Adrenal gland (tissue), 12 donors: ENCODE measurements around the gene RYR1. TPM values are rescaled to one million over a fixed set of nuclear protein-coding genes. Genes with fewer than 3 reads are reported as not detected.

Experiments
- DNase-seq, 7 donors: peaks; one replicate each; pipeline ENCODE4 v3.0.0-alpha.2; 2019 to 2020
- H3K27ac ChIP-seq, 5 donors: fragments of 200-600 bp; sonication (generic) in 4 of 5; 1 replicate in 3 of 5; 2 replicates in 2 of 5; pipeline versions ENCODE4 v1.5.1 to v1.8.0; 2016 to 2020; ENCODE audit warnings: mild to moderate bottlenecking in 1 of 5
- H3K27me3 ChIP-seq: fragments of 200-600 bp; 2 replicates; pipeline ENCODE4 v1.8.0; 2021
- H3K36me3 ChIP-seq, 2 donors: fragments of 200-600 bp; replicated peaks in 1 of 2; 1 replicate in 1 of 2; 2 replicates in 1 of 2; pipeline versions ENCODE4 v1.5.1 to v1.8.0; 2018 to 2022
- H3K4me1 ChIP-seq, 2 donors: fragments of 200-600 bp; replicated peaks in 1 of 2; 1 replicate in 1 of 2; 2 replicates in 1 of 2; pipeline versions ENCODE4 v1.5.1 to v1.8.0; 2018 to 2021
- H3K4me3 ChIP-seq, 4 donors: fragments of 200-600 bp; sonication (generic) in 3 of 4; one replicate each; pipeline ENCODE4 v1.5.1; 2016 to 2018
- H3K9me3 ChIP-seq, 3 donors: fragments of 200-600 bp; sonication (generic) in 1 of 3; replicated peaks in 1 of 3; 1 replicate in 2 of 3; 2 replicates in 1 of 3; pipeline versions ENCODE4 v1.5.1 to v1.8.0; 2016 to 2021
- CTCF ChIP-seq, 6 experiments: fragments of 450-650 bp in 4 of 6; fragments of 200-600 bp in 2 of 6; sonication (generic) in 1 of 6; IDR thresholded peaks; 1 replicate in 5 of 6; 2 replicates in 1 of 6; pipeline versions ENCODE4 v1.5.1 to v1.8.0; 2016 to 2021; ENCODE audit warnings: antibody characterized with exemption in 6 of 6, mild to moderate bottlenecking in 2 of 6, moderate library complexity in 1 of 6
- POLR2A ChIP-seq, 2 donors: fragments of 450-650 bp; IDR thresholded peaks; one replicate each; pipeline ENCODE4 v1.6.1; 2017; ENCODE audit warnings: antibody characterized with exemption in 2 of 2, mild to moderate bottlenecking in 2 of 2, moderate library complexity in 1 of 2
- whole genome bisulfite sequencing, 4 donors: extraction: QIAGEN DNeasy Blood & Tissue Kit in 2 of 4; methylation state at CpG; one replicate each; pipeline versions ENCODE4 v1.1.5 to v1.1.7; 2013 to 2017; 5-methylcytosine and 5-hydroxymethylcytosine counted together
- intact Hi-C, 2 donors: fragments of 100-400 bp; cut with DNase I; formaldehyde crosslinking; loops; one replicate each; pipeline versions ENCODE4 v1.14.1 to v1.15.0; 2022 to 2023
- polyA plus RNA-seq, 3 donors: library from polyadenylated mRNA; stranded (reverse); fragments of 200-250 nt in 2 of 3; fragments of 350-450 nt in 1 of 3; fragmentation: Illumina TruSeq in 1 of 3; extraction: RNeasy Lipid Tissue Mini Kit (QIAGEN cat#74804) in 1 of 3; gene quantifications; one replicate each; pipeline ENCODE4 v1.2.3, GENCODE V29; 2013 to 2014
- total RNA-seq, 9 donors: library from RNA; depleted of rRNA in 4 of 9; stranded (reverse); fragments of >200 nt in 4 of 9; fragments of 120-200 nt in 1 of 9; fragmentation: NEBNext Ultra II Directional in 1 of 9; extraction: Animal tissue kit (Norgen Biotek cat#: 25700) in 1 of 9; gene quantifications; one replicate each; pipeline versions ENCODE4 v1.1.0 to v1.2.4, GENCODE V29; 2013 to 2023
- donor health status: healthy with polysubstance abuse.
- donor health status: Bipolar disorder and iron deficiency.
- donor health status: DM: yes; HTN: yes; CAD: no.
- donor health status: DM: no; HTN: no; CAD: no.
- donor health status: DM: no; HTN: no; CAD: no.
- donor health status: DM: yes; HTN: yes; CAD: no.

Gene RYR1
- total and polyA plus RNA-seq, 12 donors: 0.90 to 10.0 (median 3.2) TPM

DNA sequence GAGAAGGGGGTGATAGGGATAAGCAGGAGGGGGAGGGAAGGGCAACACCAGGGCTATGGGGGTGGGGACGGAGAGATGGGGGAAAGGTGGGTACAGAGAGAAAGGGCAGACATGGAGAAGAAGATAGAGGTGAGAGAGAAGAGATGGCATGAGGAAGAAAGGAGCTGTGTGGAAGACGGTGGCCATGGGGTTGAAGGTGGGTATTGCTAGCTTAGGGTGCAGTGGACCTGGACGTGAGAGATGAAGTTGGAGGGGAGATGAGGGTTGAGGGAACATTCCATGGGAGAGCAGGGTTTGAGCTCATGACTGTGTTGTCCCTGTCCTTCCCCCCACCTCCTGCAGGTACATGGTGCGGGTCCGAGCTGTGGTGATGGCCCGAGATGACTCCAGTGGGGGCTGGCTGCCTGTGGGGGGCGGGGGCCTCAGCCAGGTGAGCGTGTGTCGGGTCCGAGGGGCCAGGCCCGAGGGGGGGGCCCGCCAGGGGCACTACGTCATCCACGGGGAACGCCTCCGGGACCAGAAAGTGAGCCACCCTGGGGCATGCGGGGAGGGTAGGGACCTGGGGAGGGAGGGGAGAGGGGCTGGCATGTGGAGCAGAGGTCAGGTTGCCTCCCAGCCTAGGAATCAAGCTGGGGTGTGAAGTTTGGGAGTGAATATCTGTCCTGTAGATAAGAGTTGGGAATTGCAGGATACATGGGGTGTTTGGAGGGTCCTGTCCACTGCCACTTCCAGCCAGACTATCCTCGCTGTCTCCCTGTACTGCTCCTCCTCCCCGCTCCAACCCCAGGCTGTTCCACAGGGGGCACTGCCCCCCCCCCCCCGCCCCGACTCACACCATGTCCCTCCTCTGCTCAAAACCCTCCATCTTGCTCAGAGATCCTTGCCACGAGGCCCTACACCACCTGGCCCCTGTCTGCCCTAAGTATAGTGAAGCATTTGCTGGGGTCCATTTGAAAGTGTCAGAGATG is 43.2 kb upstream of the RYR1 start:
- peaks cover 14 to 29% of the 10 kb centered on the region in 2 donors for H3K4me1 ChIP-seq
- H3K9me3 ChIP-seq: no peaks in the 10 kb centered on the region
- peaks cover 8% of the 10 kb centered on the region for H3K27me3 ChIP-seq
- intact Hi-C loops: no loop called here
- WGBS, 4 donors: 41 to 57% (median 49%) methylated on average over 10 to 22 of the region's 22 CpGs
- no peak overlapping the region for H3K4me3 ChIP-seq
- peak overlapping the region in 1 of 5 donors; percentile 68 for H3K27ac ChIP-seq
- DNase-seq: no peak
- no peaks in the 10 kb centered on the region for H3K36me3 ChIP-seq
- no peak for TF ChIP-seq CTCF (IDR thresholded peaks at IDR 0.05)
- TF ChIP-seq POLR2A (IDR thresholded peaks at IDR 0.05): no peak

DNA sequence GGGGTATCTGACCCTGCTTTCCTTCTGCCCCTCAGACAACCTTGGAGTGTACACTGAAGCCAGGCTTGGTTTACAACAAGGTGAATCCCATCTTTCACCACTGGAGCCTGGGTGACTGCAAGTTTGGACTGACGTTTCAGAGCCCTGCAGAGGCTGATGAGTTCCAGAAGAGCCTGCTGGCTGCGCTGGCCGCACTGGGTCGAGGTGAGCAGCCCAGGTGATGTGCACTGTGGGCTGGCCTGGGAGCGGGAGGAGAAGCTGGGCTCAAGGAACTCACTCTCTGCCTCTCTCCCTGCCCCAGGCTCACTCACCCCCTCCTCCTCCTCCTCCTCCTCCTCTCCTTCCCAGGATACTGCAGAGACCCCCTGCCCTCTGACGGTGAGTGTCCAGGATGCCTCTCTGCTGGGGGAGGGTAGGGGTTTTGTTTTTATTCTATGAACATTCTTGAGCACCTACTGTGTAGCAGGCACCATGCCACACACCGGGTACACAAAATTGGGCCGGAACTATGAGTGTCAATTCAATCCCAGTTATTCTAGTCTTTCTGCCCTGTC is 41.5 kb upstream of the RYR1 start:
- no peaks in the 10 kb centered on the region for H3K36me3 ChIP-seq
- TF ChIP-seq POLR2A (IDR thresholded peaks at IDR 0.05): no peak
- no peak for TF ChIP-seq CTCF (IDR thresholded peaks at IDR 0.05)
- intact Hi-C loops: no loop called here
- no peaks in the 10 kb centered on the region for H3K9me3 ChIP-seq
- peaks cover 25% of the 10 kb centered on the region for H3K27me3 ChIP-seq
- H3K4me3 ChIP-seq: no peak overlapping the region
- no peak for DNase-seq
- peaks cover 10 to 21% of the 10 kb centered on the region in 2 donors for H3K4me1 ChIP-seq
- no peak overlapping the region for H3K27ac ChIP-seq
- 55 to 70% (median 63%) methylated on average over 5 to 8 of the region's 8 CpGs for WGBS, 4 donors

- no peak overlapping the region for H3K4me3 ChIP-seq
- H3K36me3 ChIP-seq: no peaks in the 10 kb centered on the region
- TF ChIP-seq CTCF (IDR thresholded peaks at IDR 0.05) (no peak), POLR2A (IDR thresholded peaks at IDR 0.05) (no peak)
- peaks cover 26% of the 10 kb centered on the region for H3K27me3 ChIP-seq
- 61 to 66% (median 64%) methylated on average over 6 of the region's 6 CpGs for WGBS, 4 donors
- intact Hi-C loops: no loop called here
- H3K27ac ChIP-seq: no peak overlapping the region
- H3K9me3 ChIP-seq: no peaks in the 10 kb centered on the region
- DNase-seq: no peak
- H3K4me1 ChIP-seq: peaks cover 1 to 13% of the 10 kb centered on the region in 2 donors
These were observed 40.7 kb upstream of the RYR1 start for GRCh38 chr19:38392707-38393308.

DNA sequence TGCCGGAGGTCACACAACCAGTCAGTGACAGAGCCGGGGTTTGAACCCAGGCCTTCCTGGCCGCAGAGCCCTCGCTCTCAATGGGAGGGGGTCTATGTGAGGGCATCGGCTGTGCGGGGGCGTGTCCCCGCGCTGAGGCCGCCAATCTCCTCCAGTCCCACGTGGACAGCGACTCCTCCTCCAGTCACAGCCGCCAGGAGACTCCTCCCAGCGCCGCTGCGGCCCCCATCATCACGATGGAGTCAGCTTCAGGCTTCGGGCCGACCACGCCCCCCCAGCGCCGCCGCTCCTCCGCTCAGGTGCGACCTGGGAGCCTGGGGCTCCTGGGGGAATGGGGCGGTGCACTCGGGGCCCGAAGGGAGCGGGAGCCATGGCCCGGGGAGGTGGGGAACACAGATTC is 39.0 kb upstream of the RYR1 start:
- no peak for TF ChIP-seq POLR2A (IDR thresholded peaks at IDR 0.05)
- no peak for TF ChIP-seq CTCF (IDR thresholded peaks at IDR 0.05)
- WGBS, 4 donors: 7 to 39% (median 8%) methylated on average over 4 to 30 of the region's 30 CpGs
- Histone ChIP-seq H3K36me3 (no peaks in the 10 kb centered on the region), H3K9me3 (no peaks in the 10 kb centered on the region), H3K27ac (no peak overlapping the region), H3K4me3 (no peak overlapping the region), H3K4me1 (no peaks in the 10 kb centered on the region), H3K27me3 (peaks cover 37% of the 10 kb centered on the region)
- no peak for DNase-seq
- intact Hi-C loops: no loop called here
